Smooth muscle cell (in vitro differentiated cells): Measurements from ENCODE around the gene BCDIN3D. TPM values are rescaled to one million over a fixed set of nuclear protein-coding genes. Genes with fewer than 3 reads are reported as not detected.

Experiments used
- DNase-seq: peaks from one replicate; lab custom pipeline; 2025; ENCODE audit not compliant: unreplicated experiment; lab: John Stamatoyannopoulos, UW
- H2AFZ ChIP-seq: fragments of 200-600 bp; sonication (generic); 2 replicates; pipeline ENCODE4 v1.6.0; 2016; ENCODE audit warnings: antibody characterized with exemption, low read depth, mild to moderate bottlenecking
- H3F3A ChIP-seq: fragments of 200-600 bp; sonication (generic); 2 replicates; pipeline ENCODE4 v1.6.0; 2017; ENCODE audit warnings: antibody characterized with exemption, low read depth
- H3K27ac ChIP-seq: fragments of 200-600 bp; sonication (generic); 2 replicates; pipeline ENCODE4 v1.5.1; 2016; ENCODE audit warnings: low read depth, mild to moderate bottlenecking
- H3K27me3 ChIP-seq: fragments of 200-600 bp; sonication (generic); 2 replicates; pipeline ENCODE4 v1.6.1; 2016; ENCODE audit warnings: low read depth, mild to moderate bottlenecking
- H3K36me3 ChIP-seq: fragments of 200-600 bp; sonication (generic); 2 replicates; pipeline ENCODE4 v1.5.1; 2016; ENCODE audit warnings: low read depth
- H3K4me1 ChIP-seq: fragments of 200-600 bp; sonication (generic); 2 replicates; pipeline ENCODE4 v1.5.1; 2016; ENCODE audit warnings: low read depth
- H3K4me2 ChIP-seq: fragments of 200-600 bp; sonication (generic); 2 replicates; pipeline ENCODE4 v1.6.0; 2016; ENCODE audit warnings: mild to moderate bottlenecking
- H3K4me3 ChIP-seq: fragments of 200-600 bp; sonication (generic); 2 replicates; pipeline ENCODE4 v1.5.1; 2016; ENCODE audit warnings: mild to moderate bottlenecking
- H3K79me2 ChIP-seq: fragments of 200-600 bp; sonication (generic); 2 replicates; pipeline ENCODE4 v1.6.0; 2016; ENCODE audit warnings: low read depth, mild to moderate bottlenecking
- H3K9ac ChIP-seq: fragments of 200-600 bp; sonication (generic); 2 replicates; pipeline ENCODE4 v1.6.0; 2016; ENCODE audit warnings: low read depth
- H3K9me3 ChIP-seq: fragments of 200-600 bp; sonication (generic); replicated peaks from 2 replicates; pipeline ENCODE4 v1.5.1; 2016; ENCODE audit warnings: low read depth
- H4K20me1 ChIP-seq: fragments of 200-600 bp; sonication (generic); 2 replicates; pipeline ENCODE4 v1.6.0; 2016; ENCODE audit warnings: low read depth
- WGBS: methylation state at CpG from one replicate; pipeline ENCODE4 v1.1.7; 2016; ENCODE audit warnings: low lambda C conversion rate; 5-methylcytosine and 5-hydroxymethylcytosine counted together
- polyA plus RNA-seq: library from polyadenylated mRNA; unstranded; fragments of >200 nt; fragmentation: Nextera tagmentation; extraction: Ambion mirVana; gene quantifications from 2 replicates; pipeline ENCODE4 v1.2.1, GENCODE V29; 2016
- total RNA-seq: library from RNA; depleted of rRNA; stranded (reverse); fragments of >200 nt; gene quantifications from 2 replicates; pipeline ENCODE4 v1.2.3, GENCODE V29; 2014
- TF ChIP-seq, protein P1 (sequence below): fragments of 200-600 bp; sonication (generic); IDR thresholded peaks from 2 replicates; pipeline ENCODE4 v1.5.1; 2017; ENCODE audit warnings: borderline replicate concordance, mild to moderate bottlenecking, antibody characterized with exemption; ENCODE audit not compliant: insufficient read depth, poor library complexity, severe bottlenecking

The BCDIN3D gene
- total and polyA plus RNA-seq, 2 experiments from 2014 or later, result 2.9 to 3.4 TPM

DNA sequence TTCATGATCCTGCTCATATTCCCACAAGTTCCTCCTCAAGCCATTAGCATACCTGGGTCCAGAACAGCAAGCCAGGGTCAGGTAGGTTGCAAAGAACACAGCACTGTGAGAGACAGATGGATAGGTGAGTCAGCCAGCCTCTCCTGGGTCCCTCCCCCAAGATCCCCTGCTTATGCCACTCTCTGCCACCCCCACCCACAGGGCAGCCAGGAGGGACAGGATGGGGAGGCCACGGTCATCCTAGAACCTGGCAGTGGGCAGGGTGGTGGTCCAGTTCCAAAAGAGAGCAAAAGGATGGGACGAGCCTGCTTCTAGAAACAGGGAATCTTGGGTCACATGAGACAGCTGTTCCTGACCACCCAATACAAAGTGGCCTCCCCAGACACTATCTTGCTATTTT is 48.1 kb upstream of the BCDIN3D start:
- no peak overlapping the region for H3K9ac ChIP-seq
- no peak overlapping the region for H3K4me3 ChIP-seq
- 67% methylated on average over 2 of the region's 2 CpGs for whole genome bisulfite sequencing
- H3K79me2 ChIP-seq, result no peaks in the 10 kb centered on the region
- peaks cover 5% of the 10 kb centered on the region for H3K4me1 ChIP-seq
- H4K20me1 ChIP-seq, result no peaks in the 10 kb centered on the region
- peaks cover 3% of the 10 kb centered on the region for H3K27me3 ChIP-seq
- H3K9me3 ChIP-seq, result no peaks in the 10 kb centered on the region
- no peak overlapping the region for H3K27ac ChIP-seq
- no peaks in the 10 kb centered on the region for H3K36me3 ChIP-seq
- no peak overlapping the region for H3K4me2 ChIP-seq
- H3F3A ChIP-seq, result no peaks in the 10 kb centered on the region
- H2AFZ ChIP-seq, result no peak overlapping the region
- DNase-seq, result no peak
- TF ChIP-seq, protein P1, sequence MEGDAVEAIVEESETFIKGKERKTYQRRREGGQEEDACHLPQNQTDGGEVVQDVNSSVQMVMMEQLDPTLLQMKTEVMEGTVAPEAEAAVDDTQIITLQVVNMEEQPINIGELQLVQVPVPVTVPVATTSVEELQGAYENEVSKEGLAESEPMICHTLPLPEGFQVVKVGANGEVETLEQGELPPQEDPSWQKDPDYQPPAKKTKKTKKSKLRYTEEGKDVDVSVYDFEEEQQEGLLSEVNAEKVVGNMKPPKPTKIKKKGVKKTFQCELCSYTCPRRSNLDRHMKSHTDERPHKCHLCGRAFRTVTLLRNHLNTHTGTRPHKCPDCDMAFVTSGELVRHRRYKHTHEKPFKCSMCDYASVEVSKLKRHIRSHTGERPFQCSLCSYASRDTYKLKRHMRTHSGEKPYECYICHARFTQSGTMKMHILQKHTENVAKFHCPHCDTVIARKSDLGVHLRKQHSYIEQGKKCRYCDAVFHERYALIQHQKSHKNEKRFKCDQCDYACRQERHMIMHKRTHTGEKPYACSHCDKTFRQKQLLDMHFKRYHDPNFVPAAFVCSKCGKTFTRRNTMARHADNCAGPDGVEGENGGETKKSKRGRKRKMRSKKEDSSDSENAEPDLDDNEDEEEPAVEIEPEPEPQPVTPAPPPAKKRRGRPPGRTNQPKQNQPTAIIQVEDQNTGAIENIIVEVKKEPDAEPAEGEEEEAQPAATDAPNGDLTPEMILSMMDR, result no peak

DNA sequence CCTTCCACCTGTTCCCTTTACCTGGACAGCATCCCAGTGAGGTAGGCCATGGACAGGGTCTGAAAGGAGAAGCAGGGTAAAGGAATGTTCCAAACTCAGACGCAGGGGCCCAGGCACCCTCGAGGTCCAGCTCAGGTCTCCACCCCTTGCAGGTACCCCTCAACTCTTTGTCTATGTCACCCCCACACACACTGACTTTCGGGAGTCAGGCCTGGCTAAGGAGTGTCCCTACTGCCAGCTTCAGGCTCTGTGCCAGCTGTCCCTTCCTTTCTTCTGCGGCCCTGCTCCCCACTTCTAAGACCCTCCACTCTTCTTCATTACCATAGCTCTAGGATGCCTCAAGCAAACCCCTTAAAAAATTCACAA is 47.2 kb upstream of the BCDIN3D start:
- no peak overlapping the region for H3K9ac ChIP-seq
- no peak for DNase-seq
- 95% methylated on average over 4 of the region's 4 CpGs for WGBS
- H3K27me3 ChIP-seq, result peaks cover 10% of the 10 kb centered on the region
- no peak overlapping the region for H2AFZ ChIP-seq
- no peak overlapping the region for H3K4me2 ChIP-seq
- no peaks in the 10 kb centered on the region for H3K79me2 ChIP-seq
- H3K9me3 ChIP-seq, result no peaks in the 10 kb centered on the region
- H3K27ac ChIP-seq, result no peak overlapping the region
- no peaks in the 10 kb centered on the region for H3F3A ChIP-seq
- TF ChIP-seq, protein P1, result no peak
- no peaks in the 10 kb centered on the region for H3K36me3 ChIP-seq
- H3K4me3 ChIP-seq, result no peak overlapping the region
- H4K20me1 ChIP-seq, result no peaks in the 10 kb centered on the region
- peaks cover 5% of the 10 kb centered on the region for H3K4me1 ChIP-seq

DNA sequence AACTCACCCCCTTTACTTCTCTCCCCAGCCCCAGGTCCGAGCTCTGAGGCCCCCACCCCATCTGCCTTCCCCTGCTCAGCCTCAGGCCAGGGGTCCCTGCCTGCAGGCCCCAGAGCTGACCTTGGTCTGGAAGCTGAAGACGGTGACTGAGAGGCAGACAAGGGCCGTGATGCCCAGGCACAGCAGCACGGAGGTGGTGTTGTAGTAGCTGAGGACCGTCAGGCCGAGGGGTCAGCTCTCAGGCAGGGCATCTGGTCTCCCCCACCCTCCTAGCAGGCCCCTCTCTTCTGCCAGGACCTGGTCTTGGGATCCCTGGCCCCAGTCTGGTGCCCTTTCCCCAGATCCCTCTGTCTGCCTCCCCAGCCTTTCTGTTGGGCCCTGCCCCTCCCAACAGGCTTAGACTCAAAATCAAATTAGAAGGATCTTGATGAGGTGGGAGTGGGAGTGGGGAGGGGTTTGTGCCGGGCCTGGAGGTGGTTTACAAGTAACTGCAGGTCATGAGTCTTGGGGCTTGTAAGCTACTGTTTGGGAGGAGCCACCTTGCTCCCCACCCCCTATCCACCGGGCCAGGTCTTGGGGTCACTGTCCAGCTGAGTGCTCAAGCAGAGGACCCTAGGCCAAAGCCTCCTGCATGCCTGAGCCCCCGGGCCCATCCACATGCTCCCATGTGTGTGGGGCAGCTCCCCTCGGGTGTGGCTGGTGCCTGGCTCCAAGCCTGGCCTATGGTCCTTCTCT is 46.6 kb upstream of the BCDIN3D start:
- Histone ChIP-seq H3K79me2 (no peaks in the 10 kb centered on the region), H3K27ac (no peak overlapping the region), H3K4me2 (no peak overlapping the region), H3K9ac (no peak overlapping the region), H3K4me1 (peaks cover 4% of the 10 kb centered on the region), H3F3A (no peaks in the 10 kb centered on the region), H4K20me1 (no peaks in the 10 kb centered on the region), H3K27me3 (peaks cover 10% of the 10 kb centered on the region), H3K4me3 (no peak overlapping the region), H3K9me3 (no peaks in the 10 kb centered on the region), H3K36me3 (no peaks in the 10 kb centered on the region), H2AFZ (no peak overlapping the region)
- 97% methylated on average over 9 of the region's 10 CpGs for WGBS
- no peak for DNase-seq
- TF ChIP-seq, protein P1, result no peak

DNA sequence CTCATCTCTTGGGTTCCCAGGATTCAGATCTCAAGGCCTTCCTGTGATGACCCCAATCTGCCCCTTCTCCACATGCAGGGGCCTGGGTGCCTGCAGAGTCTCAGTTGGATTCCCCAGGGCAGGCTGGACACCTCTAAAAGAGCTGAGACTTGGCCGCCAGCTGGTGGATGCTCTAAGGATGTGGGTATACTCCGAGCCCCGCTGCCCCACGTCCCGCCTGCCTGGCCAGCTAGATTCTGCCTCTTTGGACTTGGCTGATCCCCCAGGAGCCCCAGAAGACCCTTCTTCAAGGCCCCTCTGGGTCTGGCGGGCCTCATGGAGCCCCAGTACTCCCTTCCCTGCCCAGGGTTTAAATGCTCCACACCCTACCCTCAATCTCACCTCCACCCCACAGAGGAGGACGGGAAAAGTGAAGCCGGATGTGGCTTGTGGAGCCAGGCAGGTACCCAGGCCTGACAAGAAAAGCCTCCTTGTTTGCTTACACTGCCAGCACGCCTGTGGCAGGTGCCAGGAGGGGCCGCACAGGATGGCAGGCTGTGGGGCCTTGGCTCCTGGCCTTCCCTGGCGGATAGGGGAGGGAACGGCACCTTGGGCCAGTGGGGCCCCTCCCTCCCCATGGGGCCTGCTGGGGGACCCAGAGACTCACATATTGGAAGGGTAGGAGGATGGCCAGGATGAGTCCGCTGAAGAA is 45.7 kb upstream of the BCDIN3D start:
- H3K4me1 ChIP-seq, result peaks cover 1% of the 10 kb centered on the region
- 95% methylated on average over 13 of the region's 13 CpGs for WGBS
- TF ChIP-seq, protein P1, result no peak
- no peak overlapping the region for H2AFZ ChIP-seq
- no peak overlapping the region for H3K27ac ChIP-seq
- no peaks in the 10 kb centered on the region for H4K20me1 ChIP-seq
- H3F3A ChIP-seq, result no peaks in the 10 kb centered on the region
- H3K9me3 ChIP-seq, result no peaks in the 10 kb centered on the region
- no peak overlapping the region for H3K4me3 ChIP-seq
- H3K27me3 ChIP-seq, result peaks cover 10% of the 10 kb centered on the region
- no peaks in the 10 kb centered on the region for H3K36me3 ChIP-seq
- H3K9ac ChIP-seq, result no peak overlapping the region
- DNase-seq, result no peak
- H3K79me2 ChIP-seq, result no peaks in the 10 kb centered on the region
- no peak overlapping the region for H3K4me2 ChIP-seq
